ENCODE measurements around the gene PPP4C. TPM values are rescaled to one million over a fixed set of nuclear protein-coding genes. Genes with fewer than 3 reads are reported as not detected.

PPP4C gene
- total RNA-seq, 1 experiment from 2014 or later = 165 TPM

GRCh38 chr16:30041841-30042240, 34.0 kb upstream of the PPP4C start:
- ATAC-seq (peak; percentile 60; the same call in 1 of the 2 replicates), DNase-seq (ENCODE audit: low read depth, low spot score) (no peak)
- H2AFZ ChIP-seq (ENCODE audit: low read depth, low read length, poor library complexity, severe bottlenecking) = no peak overlapping the region
- ChIA-PET POLR2A (no interaction called here), CTCF (interaction anchor here (0.9 to 2.7 kb wide), 3 partner anchors 10 to 51 kb away, joined by 3 to 13 read pairs (median 4); no protein-coding TSS in a partner anchor), RAD21 (ENCODE audit: low non-redundant PET in 1 of 2, low total read pairs in 2 of 2, uncharacterized antibody in 2 of 2, unreplicated experiment in 2 of 2) (no interaction called here)
- intact Hi-C loops (cut with micrococcal nuclease) = no loop called here
- H3K9me3 ChIP-seq (ENCODE audit: control insufficient read depth in 1 of 2, insufficient read depth in 1 of 2, low read depth in 1 of 2, low read length in 2 of 2) = no peaks in the 10 kb centered on the region
- no peaks in the 10 kb centered on the region for H3K36me3 ChIP-seq (ENCODE audit: control insufficient read depth in 1 of 2, insufficient read depth in 2 of 2, low read length in 2 of 2)
- H3K4me1 ChIP-seq (ENCODE audit: control insufficient read depth in 1 of 2, insufficient read depth in 2 of 2, low read length in 2 of 2) = peaks cover 5 to 13% of the 10 kb centered on the region in 2 experiments; a peak in 3 of 4 replicates
- no peak overlapping the region for H3K27ac ChIP-seq (ENCODE audit: low read depth, low read length)
- H3K4me3 ChIP-seq (replicated peaks in 1 of 2; ENCODE audit: low read depth in 1 of 2, low read length in 2 of 2) = no peak overlapping the region
- H3K79me2 ChIP-seq (ENCODE audit: insufficient read depth, low read length) = no peaks in the 10 kb centered on the region
- no TSS peak for BruUV-seq (replicated peaks)
- no peaks in the 10 kb centered on the region for H4K20me1 ChIP-seq (ENCODE audit: insufficient read depth)
- H3K9me2 ChIP-seq (ENCODE audit: insufficient read depth) = no peaks in the 10 kb centered on the region
- no peaks in the 10 kb centered on the region for H3K27me3 ChIP-seq (ENCODE audit: insufficient read depth, low read length)
- TF ChIP-seq, protein P1, sequence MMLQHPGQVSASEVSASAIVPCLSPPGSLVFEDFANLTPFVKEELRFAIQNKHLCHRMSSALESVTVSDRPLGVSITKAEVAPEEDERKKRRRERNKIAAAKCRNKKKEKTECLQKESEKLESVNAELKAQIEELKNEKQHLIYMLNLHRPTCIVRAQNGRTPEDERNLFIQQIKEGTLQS (IDR thresholded peaks at IDR 0.05) = no peak
- no peak for TF ChIP-seq EZH2 (IDR thresholded peaks at IDR 0.05)
- TF ChIP-seq RAD21 (IDR thresholded peaks at IDR 0.05; ENCODE audit: low read depth) = peak; percentile 67
- TF ChIP-seq, protein P2, sequence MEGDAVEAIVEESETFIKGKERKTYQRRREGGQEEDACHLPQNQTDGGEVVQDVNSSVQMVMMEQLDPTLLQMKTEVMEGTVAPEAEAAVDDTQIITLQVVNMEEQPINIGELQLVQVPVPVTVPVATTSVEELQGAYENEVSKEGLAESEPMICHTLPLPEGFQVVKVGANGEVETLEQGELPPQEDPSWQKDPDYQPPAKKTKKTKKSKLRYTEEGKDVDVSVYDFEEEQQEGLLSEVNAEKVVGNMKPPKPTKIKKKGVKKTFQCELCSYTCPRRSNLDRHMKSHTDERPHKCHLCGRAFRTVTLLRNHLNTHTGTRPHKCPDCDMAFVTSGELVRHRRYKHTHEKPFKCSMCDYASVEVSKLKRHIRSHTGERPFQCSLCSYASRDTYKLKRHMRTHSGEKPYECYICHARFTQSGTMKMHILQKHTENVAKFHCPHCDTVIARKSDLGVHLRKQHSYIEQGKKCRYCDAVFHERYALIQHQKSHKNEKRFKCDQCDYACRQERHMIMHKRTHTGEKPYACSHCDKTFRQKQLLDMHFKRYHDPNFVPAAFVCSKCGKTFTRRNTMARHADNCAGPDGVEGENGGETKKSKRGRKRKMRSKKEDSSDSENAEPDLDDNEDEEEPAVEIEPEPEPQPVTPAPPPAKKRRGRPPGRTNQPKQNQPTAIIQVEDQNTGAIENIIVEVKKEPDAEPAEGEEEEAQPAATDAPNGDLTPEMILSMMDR (IDR thresholded peaks at IDR 0.05 in 2 of 3, conservative IDR thresholded peaks at IDR 0.05 in 1 of 3; ENCODE audit: borderline replicate concordance in 1 of 3, insufficient read depth in 1 of 3, low read depth in 2 of 3, low read length in 2 of 3) = peak; percentile 54 to 81 (median 58); a peak in 4 of 6 replicates
- TF ChIP-seq CEBPB (IDR thresholded peaks at IDR 0.05; ENCODE audit: low read depth) = no peak
- no peak for TF ChIP-seq ZNF274 (IDR thresholded peaks at IDR 0.05; ENCODE audit: low read depth, low read length)
- H3K9ac ChIP-seq (ENCODE audit: low read length) = no peak overlapping the region
- H3K4me2 ChIP-seq (ENCODE audit: low read length) = no peak overlapping the region

DNA sequence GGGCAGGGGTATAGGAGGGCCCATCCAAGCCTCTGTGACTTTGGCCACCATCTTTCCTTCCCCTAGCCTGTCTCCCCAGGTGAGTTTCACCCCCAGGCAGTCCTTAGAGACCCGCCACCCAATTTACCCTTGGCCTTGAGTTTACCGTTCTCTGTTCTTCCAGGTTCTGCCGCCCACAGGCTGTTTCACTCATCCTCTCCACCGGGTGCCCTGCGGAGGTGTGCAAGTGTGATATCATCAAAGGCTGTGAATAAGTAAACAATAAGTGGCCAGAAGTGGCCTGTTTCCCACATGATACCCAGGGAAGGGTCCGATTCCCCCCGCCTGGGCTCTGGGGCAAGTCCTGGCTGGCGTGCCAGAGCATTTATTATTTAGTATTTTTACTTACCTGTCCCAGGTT, 29.6 kb upstream of the PPP4C start:
- H3K27ac ChIP-seq (ENCODE audit: low read depth, low read length) = no peak overlapping the region
- ATAC-seq (peak; percentile 37; the same call in 1 of the 2 replicates), DNase-seq (ENCODE audit: low read depth, low spot score) (no peak)
- TF ChIP-seq EZH2phosphoT487 (IDR thresholded peaks at IDR 0.05; ENCODE audit: borderline replicate concordance) = no peak
- TF ChIP-seq FOSL1 (IDR thresholded peaks at IDR 0.05; ENCODE audit: low read depth) = no peak
- no peak for TF ChIP-seq ZBTB33 (IDR thresholded peaks at IDR 0.05; ENCODE audit: extremely low read depth, insufficient replicate concordance, low read length)
- no peak for TF ChIP-seq JUND (IDR thresholded peaks at IDR 0.05)
- H3K27me3 ChIP-seq (ENCODE audit: insufficient read depth, low read length) = no peaks in the 10 kb centered on the region
- H2AFZ ChIP-seq (ENCODE audit: low read depth, low read length, poor library complexity, severe bottlenecking) = no peak overlapping the region
- H3K79me2 ChIP-seq (ENCODE audit: insufficient read depth, low read length) = no peaks in the 10 kb centered on the region
- intact Hi-C loops (cut with micrococcal nuclease) = no loop called here
- H3K36me3 ChIP-seq (ENCODE audit: control insufficient read depth in 1 of 2, insufficient read depth in 2 of 2, low read length in 2 of 2) = no peaks in the 10 kb centered on the region
- POLR2A ChIA-PET = no interaction called here
- BruUV-seq (replicated peaks) = no TSS peak
- H3K9ac ChIP-seq (ENCODE audit: low read length) = no peak overlapping the region
- peaks cover 8 to 18% of the 10 kb centered on the region in 2 experiments; a peak in 3 of 4 replicates for H3K4me1 ChIP-seq (ENCODE audit: control insufficient read depth in 1 of 2, insufficient read depth in 2 of 2, low read length in 2 of 2)
- CTCF ChIA-PET = no interaction called here
- RAD21 ChIA-PET (ENCODE audit: low non-redundant PET in 1 of 2, low total read pairs in 2 of 2, uncharacterized antibody in 2 of 2, unreplicated experiment in 2 of 2) = no interaction called here
- H3K9me3 ChIP-seq (ENCODE audit: control insufficient read depth in 1 of 2, insufficient read depth in 1 of 2, low read depth in 1 of 2, low read length in 2 of 2) = no peaks in the 10 kb centered on the region
- H3K4me2 ChIP-seq (ENCODE audit: low read length) = peak overlapping the region; percentile 35; the same call in 1 of the 2 replicates
- H3K4me3 ChIP-seq (replicated peaks in 1 of 2; ENCODE audit: low read depth in 1 of 2, low read length in 2 of 2) = no peak overlapping the region
- H4K20me1 ChIP-seq (ENCODE audit: insufficient read depth) = no peaks in the 10 kb centered on the region
- H3K9me2 ChIP-seq (ENCODE audit: insufficient read depth) = no peaks in the 10 kb centered on the region
